Gastrocnemius medialis (tissue), 4 donors: ENCODE data around the gene ARHGEF11. TPM values are rescaled to one million over a fixed set of nuclear protein-coding genes. Genes with fewer than 3 reads are reported as not detected.
A peak's percentile ranks its signal among the peaks of the same experiment; 100 is the strongest.

Experiments
- ATAC-seq, 2 donors: fragments of 150-250 bp; one replicate each; pipeline ENCODE4 v1.9.1; 2016
- DNase-seq, 2 donors: peaks; one replicate each; pipeline ENCODE4 v3.0.0-alpha.2; 2019
- H3K27ac ChIP-seq, 4 donors: fragments of 200-600 bp; sonication (generic); 1 replicate in 1 of 4; 2 replicates in 3 of 4; pipeline ENCODE4 v1.5.1; 2016 to 2018; ENCODE audit warnings: mild to moderate bottlenecking in 2 of 4, moderate library complexity in 1 of 4
- H3K27me3 ChIP-seq, 3 donors: fragments of 200-600 bp; sonication (generic) in 2 of 3; 1 replicate in 1 of 3; 2 replicates in 2 of 3; pipeline versions ENCODE4 v1.5.1 to v1.6.0; 2016 to 2019; ENCODE audit warnings: mild to moderate bottlenecking in 1 of 3, moderate library complexity in 1 of 3
- H3K36me3 ChIP-seq, 2 donors: fragments of 200-600 bp; sonication (generic) in 1 of 2; one replicate each; pipeline ENCODE4 v1.5.1; 2017 to 2018
- H3K4me1 ChIP-seq, 2 donors: fragments of 200-600 bp; sonication (generic) in 1 of 2; one replicate each; pipeline ENCODE4 v1.5.1; 2016 to 2017; ENCODE audit warnings: mild to moderate bottlenecking in 2 of 2
- H3K4me3 ChIP-seq, 4 donors: fragments of 200-600 bp; sonication (generic) in 3 of 4; 1 replicate in 1 of 4; 2 replicates in 3 of 4; pipeline ENCODE4 v1.5.1; 2016 to 2019; ENCODE audit warnings: mild to moderate bottlenecking in 2 of 4
- H3K9me3 ChIP-seq, 3 donors: fragments of 200-600 bp; sonication (generic) in 2 of 3; 1 replicate in 1 of 3; 2 replicates in 2 of 3; pipeline ENCODE4 v1.5.1; 2016 to 2019
- CTCF ChIP-seq, 5 experiments: fragments of 450-650 bp in 3 of 5; fragments of 200-600 bp in 2 of 5; sonication (generic) in 2 of 5; IDR thresholded peaks in 4 of 5; conservative IDR thresholded peaks in 1 of 5; 1 replicate in 4 of 5; 2 replicates in 1 of 5; pipeline ENCODE4 v1.5.1; 2016 to 2019; ENCODE audit warnings: antibody characterized with exemption in 5 of 5, mild to moderate bottlenecking in 3 of 5, moderate library complexity in 3 of 5
- POLR2A ChIP-seq, 2 donors: fragments of 450-650 bp; IDR thresholded peaks; one replicate each; pipeline ENCODE4 v1.6.1; 2017; ENCODE audit warnings: antibody characterized with exemption in 2 of 2, mild to moderate bottlenecking in 2 of 2, moderate library complexity in 2 of 2
- in situ Hi-C, 4 donors: fragments of 200-750 bp; cut with MboI; loops; one replicate each; pipeline versions ENCODE4 v1.15.0 to v1.8.0; 2017; ENCODE audit warnings: low sequenced_read_pairs in 4 of 4
- intact Hi-C: fragments of 100-400 bp; cut with DNase I; formaldehyde crosslinking; loops from one replicate; pipeline ENCODE4 v1.15.1; 2023; ENCODE audit warnings: low total_unique reads
- total RNA-seq, 4 donors: library from RNA; depleted of rRNA; stranded (reverse); fragments of >200 nt; gene quantifications; one replicate each; pipeline versions ENCODE4 v1.1.0 to v1.2.3, GENCODE V29; 2016

ARHGEF11 gene
- total RNA-seq, 4 donors from 2014 or later = 19.5 to 33.4 (median 27.7) TPM

GRCh38 chr1:156964441-156964840, 81.1 kb downstream of the ARHGEF11 start:
- intact Hi-C loops = no loop called here
- Histone ChIP-seq H3K4me1 (peaks cover 0 to 9% of the 10 kb centered on the region in 2 donors), H3K9me3 (no peaks in the 10 kb centered on the region), H3K27me3 (no peaks in the 10 kb centered on the region), H3K4me3 (no peak overlapping the region), H3K36me3 (peaks cover 0 to 75% of the 10 kb centered on the region in 2 donors), H3K27ac (no peak overlapping the region)
- in situ Hi-C loops = no loop called here
- ATAC-seq = no peak
- TF ChIP-seq CTCF (IDR thresholded peaks at IDR 0.05 in 4 of 5, conservative IDR thresholded peaks at IDR 0.05 in 1 of 5) = no peak
- TF ChIP-seq POLR2A (IDR thresholded peaks at IDR 0.05) = no peak
- no peak for DNase-seq

- ATAC-seq (no peak), DNase-seq (no peak)
- intact Hi-C loops = no loop called here
- H3K27ac ChIP-seq = no peak overlapping the region
- H3K4me1 ChIP-seq = peaks cover 0 to 16% of the 10 kb centered on the region in 2 donors
- no peaks in the 10 kb centered on the region for H3K27me3 ChIP-seq
- H3K4me3 ChIP-seq = no peak overlapping the region
- in situ Hi-C loops = no loop called here
- TF ChIP-seq POLR2A (IDR thresholded peaks at IDR 0.05) (no peak), CTCF (IDR thresholded peaks at IDR 0.05 in 4 of 5, conservative IDR thresholded peaks at IDR 0.05 in 1 of 5) (no peak)
- peaks cover 0 to 70% of the 10 kb centered on the region in 2 donors for H3K36me3 ChIP-seq
- no peaks in the 10 kb centered on the region for H3K9me3 ChIP-seq
These were observed 81.9 kb downstream of the ARHGEF11 start for GRCh38 chr1:156963621-156964020.

- Histone ChIP-seq H3K9me3 (no peaks in the 10 kb centered on the region), H3K4me1 (peaks cover 0 to 20% of the 10 kb centered on the region in 2 donors), H3K36me3 (peaks cover 0 to 71% of the 10 kb centered on the region in 2 donors), H3K27ac (no peak overlapping the region), H3K4me3 (no peak overlapping the region), H3K27me3 (no peaks in the 10 kb centered on the region)
- in situ Hi-C loops = no loop called here
- intact Hi-C loops = no loop called here
- TF ChIP-seq CTCF (IDR thresholded peaks at IDR 0.05 in 4 of 5, conservative IDR thresholded peaks at IDR 0.05 in 1 of 5) (no peak), POLR2A (IDR thresholded peaks at IDR 0.05) (no peak)
- DNase-seq (no peak), ATAC-seq (no peak)
These were observed 83.8 kb downstream of the ARHGEF11 start for GRCh38 chr1:156961709-156962108.

DNA sequence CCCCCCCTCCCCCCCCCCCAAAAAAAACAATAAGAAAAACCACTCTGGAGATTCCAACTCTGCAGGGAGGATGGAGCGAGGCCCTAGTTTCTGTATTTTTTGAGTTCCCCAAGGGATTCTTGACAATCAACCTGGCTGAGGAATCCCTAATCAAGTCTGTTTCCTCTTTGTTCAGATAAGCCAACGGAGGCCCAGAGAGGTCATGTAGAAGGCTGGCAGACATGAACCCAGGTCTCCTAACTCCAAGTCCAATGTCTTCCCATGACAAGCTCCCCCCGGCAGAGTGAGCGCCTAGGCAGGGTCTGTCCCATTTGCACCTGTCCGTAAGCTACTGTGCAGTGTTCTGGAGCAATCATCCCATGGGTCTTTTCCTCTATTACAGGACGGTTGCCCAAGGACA, 85.6 kb downstream of the ARHGEF11 start:
- TF ChIP-seq CTCF (IDR thresholded peaks at IDR 0.05 in 4 of 5, conservative IDR thresholded peaks at IDR 0.05 in 1 of 5) = no peak
- no peak for TF ChIP-seq POLR2A (IDR thresholded peaks at IDR 0.05)

GRCh38 chr1:156959414-156959813, 86.1 kb downstream of the ARHGEF11 start:
- Histone ChIP-seq H3K9me3 (no peaks in the 10 kb centered on the region), H3K27ac (peak overlapping the region; percentile 27 to 70 (median 58)), H3K4me3 (no peak overlapping the region), H3K27me3 (no peaks in the 10 kb centered on the region), H3K4me1 (peaks cover 0 to 20% of the 10 kb centered on the region in 2 donors), H3K36me3 (peaks cover 0 to 75% of the 10 kb centered on the region in 2 donors)
- TF ChIP-seq POLR2A (IDR thresholded peaks at IDR 0.05) (no peak), CTCF (IDR thresholded peaks at IDR 0.05 in 4 of 5, conservative IDR thresholded peaks at IDR 0.05 in 1 of 5) (no peak)
- peak; percentile 44 to 56 for DNase-seq
- intact Hi-C loops (loop anchor here (10.0 kb wide), 1 partner anchor 115 kb away; no protein-coding TSS in a partner anchor), in situ Hi-C loops (no loop called here)
- ATAC-seq = peak; percentile 88 to 95

More for the DNA sequence above, 85.6 kb downstream of the ARHGEF11 start:
- peak overlapping the region; percentile 27 to 60 (median 52) for H3K27ac ChIP-seq
- in situ Hi-C loops = no loop called here
- no peaks in the 10 kb centered on the region for H3K9me3 ChIP-seq
- ATAC-seq (no peak), DNase-seq (no peak)
- H3K4me1 ChIP-seq = peaks cover 0 to 20% of the 10 kb centered on the region in 2 donors
- H3K4me3 ChIP-seq = no peak overlapping the region
- no peaks in the 10 kb centered on the region for H3K27me3 ChIP-seq
- intact Hi-C loops = loop anchor here (10.0 kb wide), 1 partner anchor 115 kb away; no protein-coding TSS in a partner anchor
- peaks cover 0 to 73% of the 10 kb centered on the region in 2 donors for H3K36me3 ChIP-seq
